EH (cell line): ENCODE results near the gene ST3GAL3.

ENCODE experiments used
- DNase-seq: peaks from one replicate; pipeline ENCODE4 v3.0.0-alpha.2; 2015; ENCODE audit warnings: low read depth

ST3GAL3 gene

DNA sequence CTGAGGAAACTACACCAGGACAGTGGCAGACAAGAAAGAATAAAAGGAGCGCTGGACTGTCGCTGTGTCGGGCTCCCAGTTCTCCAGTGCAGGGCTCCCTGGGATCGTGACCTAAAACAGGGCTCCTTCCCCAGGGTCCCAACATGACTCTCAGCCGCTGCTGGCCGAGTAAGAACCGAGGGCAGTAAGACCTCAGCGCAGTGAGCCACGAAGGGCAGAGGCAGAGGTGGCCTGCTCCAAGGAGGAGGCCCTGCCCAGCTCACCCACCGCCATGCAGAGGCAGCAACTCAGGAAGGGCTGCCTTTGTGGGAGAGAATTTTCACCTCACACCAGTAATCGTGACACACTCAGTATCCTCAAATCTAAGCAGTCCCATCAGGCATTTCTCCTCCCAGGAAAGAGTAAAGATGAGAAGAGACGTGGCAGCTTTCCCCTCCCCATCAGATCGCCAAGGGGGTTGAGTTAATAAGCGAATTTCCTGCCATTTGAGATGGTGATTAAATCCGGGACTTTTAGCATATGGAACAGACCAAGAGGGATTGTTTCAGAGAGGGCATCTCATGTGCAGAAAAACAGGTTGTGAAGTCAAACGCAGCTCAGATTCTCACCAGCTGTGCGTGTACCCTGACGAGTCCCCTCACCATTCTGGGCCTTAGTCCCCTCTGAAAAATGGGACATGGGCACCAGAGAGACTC, 206.5 kb downstream of the ST3GAL3 start:
- DNase-seq, result no peak

DNA sequence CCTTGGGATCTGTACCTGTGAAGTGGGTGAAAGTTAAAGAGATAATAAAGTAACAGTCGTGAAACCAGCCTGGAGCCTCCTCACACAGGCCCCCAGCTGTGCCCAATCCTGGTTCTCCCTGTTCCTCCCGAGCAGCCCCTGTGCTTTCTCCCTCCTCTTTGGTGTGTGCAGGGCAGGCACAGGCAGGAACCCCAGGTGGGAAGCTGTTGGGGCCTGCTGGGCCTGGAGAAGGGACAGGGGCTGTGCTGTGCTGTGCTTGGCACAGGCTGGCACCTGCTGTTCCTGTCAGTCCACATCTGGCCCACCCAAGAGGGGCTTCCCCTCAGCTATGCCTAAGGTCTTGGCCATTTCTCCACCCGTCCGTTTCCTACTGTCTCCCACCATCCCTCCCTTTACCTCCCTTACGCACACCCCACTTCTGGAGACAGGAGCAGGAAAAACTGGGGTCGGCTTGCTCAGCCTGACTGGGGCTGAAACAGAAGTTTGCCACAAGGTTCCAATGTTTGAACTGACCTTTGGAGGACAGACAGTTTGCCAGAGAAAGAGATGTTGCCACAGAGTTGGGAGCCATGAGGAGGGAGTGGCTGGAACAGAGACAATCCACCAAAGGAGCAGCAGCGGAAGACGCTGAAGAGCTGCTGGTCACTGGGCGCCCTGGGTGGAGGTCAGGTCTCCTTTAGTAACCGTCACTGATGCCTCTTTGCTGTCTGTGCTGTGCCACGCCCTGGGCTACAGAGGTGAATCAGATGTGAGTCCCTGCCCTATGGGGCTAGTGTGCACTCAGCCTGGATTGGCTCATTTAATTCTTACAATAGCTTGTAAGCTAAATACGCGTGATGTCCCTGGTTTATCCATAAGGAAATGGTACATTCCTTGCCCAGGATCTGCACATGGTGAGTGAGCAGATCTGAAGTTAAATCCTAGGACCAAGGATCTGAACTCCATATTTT, 207.5 kb downstream of the ST3GAL3 start:
- no peak for DNase-seq

DNA sequence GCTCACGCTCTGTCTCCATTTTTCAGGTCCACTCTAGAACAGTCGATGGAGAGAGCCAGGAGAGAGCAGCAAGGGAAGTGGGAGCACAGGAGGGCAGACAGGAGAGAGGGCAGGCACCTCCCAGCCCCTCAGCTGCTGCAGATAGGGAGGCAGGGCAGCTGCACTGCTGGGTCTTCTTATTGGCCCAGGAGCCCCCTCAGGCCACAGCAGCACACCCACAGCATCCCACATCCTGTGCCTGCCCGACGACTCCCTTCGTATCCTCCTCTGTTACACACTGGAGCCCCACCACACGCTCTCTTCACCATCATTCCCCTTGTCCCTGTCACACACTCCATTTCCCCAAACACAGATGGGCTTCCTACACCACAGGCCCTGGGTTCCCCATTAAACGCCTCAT, 212.6 kb downstream of the ST3GAL3 start:
- DNase-seq, result no peak

DNA sequence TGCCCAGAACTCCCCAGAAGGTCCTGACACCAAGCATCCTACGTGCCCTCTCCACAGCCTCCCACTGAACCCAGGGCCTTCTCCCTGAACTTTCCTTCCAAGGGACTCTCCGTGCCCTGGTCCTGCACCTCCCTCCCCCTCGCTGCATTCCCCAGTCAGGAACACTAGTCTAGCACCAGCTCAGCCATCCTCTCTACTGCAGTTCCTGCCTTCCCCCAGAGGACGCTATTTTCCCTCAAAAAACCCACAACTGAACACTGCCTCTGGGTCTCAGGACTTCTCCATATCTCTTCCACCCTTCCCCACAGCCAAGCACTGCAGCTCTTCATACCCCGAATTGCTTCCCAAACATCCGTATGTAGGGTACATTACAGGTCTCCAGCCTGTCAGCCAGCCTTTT, 213.7 kb downstream of the ST3GAL3 start:
- DNase-seq, result no peak

DNA sequence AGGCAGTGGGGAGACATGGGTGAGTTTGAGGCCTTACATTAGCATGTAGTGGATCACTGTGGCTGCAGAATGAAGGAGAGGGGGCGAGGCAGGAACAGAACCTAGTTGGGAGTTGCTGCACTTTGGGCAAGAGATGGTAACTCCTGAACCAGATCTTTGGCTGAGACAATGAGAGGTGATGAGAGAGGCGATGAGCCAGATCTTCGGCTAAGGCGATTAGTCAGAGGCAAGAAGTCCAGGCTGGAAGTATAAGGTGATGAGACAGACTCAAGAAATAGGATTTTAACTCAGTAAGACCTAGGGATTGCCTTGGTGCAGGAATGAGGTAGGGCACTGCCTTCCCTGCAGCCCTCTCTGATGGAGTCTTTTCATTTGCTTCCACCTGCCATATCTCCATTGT, 217.2 kb downstream of the ST3GAL3 start:
- peak; percentile 44 for DNase-seq

DNA sequence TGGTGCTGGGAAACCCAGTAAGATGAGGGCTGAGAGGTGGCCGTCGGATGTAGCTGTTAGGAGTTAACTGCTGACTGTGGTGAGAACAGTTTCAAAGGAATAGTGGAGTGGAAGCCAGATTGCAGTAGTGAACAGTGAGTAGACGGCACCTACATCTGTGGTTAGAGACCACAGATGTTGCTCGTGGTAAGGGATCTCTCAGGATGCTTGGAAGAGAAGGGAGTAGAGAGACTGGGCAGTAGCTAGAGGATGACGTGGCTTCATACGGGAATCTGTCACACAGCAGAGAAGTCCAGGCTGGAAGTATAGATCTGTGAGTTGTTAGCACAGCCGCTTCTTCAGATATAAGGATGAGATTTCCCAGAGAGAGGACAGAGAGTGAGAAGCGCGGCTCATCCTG, 218.5 kb downstream of the ST3GAL3 start:
- DNase-seq, result no peak

DNA sequence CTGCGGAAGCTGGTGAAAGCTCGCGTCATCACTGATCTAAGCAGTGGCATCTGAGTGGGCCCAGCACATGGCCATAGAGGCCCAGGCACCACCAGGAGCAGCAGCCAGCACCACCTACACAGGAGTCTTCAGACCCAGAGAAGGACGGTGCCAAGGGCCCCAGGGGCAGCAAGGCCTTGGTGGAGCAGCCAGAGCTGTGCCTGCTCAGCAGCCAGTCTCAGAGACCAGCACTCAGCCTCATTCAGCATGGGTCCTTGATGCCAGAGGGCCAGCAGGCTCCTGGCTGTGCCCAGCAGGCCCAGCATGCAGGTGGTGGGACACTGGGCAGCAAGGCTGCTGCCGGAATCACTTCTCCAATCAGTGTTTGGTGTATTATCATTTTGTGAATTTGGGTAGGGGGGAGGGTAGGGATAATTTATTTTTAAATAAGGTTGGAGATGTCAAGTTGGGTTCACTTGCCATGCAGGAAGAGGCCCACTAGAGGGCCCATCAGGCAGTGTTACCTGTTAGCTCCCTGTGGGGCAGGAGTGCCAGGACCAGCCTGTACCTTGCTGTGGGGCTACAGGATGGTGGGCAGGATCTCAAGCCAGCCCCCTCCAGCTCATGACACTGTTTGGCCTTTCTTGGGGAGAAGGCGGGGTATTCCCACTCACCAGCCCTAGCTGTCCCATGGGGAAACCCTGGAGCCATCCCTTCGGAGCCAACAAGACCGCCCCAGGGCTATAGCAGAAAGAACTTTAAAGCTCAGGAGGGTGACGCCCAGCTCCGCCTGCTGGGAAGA, 223.0 kb downstream of the ST3GAL3 start:
- no peak for DNase-seq

DNA sequence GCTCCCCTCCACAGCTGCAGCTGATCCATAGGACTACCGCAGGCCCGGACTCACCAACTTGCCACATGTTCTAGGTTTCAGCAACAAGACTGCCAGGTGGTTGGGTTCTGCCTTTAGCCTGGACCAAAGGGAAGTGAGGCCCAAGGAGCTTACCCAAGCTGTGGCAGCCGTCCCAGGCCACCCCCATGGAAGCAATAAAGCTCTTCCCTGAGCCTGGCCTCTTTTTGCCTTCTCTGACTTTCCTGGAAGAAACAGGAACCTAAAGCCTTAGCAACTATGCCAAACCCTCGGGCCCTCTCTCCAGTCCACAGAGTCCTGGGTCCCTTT, 223.6 kb downstream of the ST3GAL3 start:
- no peak for DNase-seq

DNA sequence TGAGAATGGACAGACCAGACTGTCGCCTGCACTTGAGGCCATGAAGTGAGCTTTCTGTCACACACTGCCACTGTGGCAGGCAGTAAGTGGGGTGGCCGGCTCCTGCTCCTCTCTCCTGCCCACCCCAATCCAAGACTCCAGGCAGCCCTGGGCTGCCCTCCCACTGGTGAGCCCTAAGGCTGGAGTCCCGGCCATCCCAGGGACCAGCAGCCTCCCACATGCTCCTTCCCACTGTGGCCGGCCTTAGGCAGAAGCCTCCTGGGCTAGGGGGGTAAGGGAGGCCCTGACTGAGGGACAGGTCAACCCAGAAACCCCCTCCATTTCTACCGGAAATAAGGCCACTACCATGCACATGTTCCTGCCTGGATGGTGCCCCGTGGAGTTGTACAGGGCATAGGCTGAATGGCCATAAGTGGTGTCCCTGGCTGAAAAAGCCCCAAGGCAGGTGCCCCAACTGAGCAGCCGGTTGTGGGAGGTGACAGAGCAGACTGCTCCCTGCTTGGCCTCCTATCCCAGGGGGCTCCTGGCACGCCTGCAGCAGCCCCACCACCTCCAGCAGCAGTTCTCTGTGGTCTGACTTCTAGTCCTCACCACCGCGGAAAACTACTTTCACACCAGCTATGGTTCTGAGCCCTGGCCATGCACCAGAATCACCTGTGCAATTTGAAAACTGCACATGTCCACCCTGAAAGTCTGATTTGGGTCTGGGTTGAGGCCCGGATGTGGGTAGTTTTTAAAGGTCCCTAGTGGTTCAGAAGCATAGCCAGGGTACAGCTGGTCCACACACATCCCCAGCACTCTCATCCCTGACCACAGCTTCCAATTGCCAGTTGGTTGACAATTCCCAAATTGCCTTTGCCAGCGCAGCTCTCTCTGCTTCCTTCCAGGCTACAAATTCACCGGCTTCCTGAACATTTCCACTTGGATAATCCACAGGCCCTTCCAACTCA, 224.7 kb downstream of the ST3GAL3 start:
- DNase-seq, result no peak

DNA sequence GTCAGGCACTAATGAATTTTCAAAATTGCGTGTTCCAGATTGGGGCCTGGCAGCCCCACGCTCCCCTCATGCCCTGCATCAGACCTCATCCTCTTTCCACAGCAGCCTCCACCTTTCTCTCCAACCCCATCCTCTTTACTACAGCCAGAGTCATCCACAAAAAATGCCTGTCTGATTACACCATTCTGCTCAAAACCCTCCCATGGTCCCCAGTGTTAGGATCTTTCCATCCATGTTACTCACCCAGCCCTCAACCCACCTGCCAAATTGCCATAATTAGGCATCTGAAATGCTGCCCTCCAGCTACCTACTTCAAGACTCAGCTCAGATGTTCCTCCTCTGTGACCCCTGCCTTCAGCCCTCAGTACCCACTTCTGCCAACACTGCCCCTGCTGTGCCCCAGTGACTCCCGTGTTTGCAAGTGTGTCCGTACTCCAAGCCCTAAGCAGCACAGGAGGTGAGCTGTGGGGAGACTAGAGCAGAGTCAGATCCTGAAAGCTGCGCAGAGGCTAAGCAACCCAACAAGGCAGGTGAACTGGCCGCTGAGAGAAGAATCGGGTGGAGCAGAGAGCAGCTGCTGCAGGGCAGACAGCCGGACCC, 225.6 kb downstream of the ST3GAL3 start:
- peak; percentile 81 for DNase-seq

DNA sequence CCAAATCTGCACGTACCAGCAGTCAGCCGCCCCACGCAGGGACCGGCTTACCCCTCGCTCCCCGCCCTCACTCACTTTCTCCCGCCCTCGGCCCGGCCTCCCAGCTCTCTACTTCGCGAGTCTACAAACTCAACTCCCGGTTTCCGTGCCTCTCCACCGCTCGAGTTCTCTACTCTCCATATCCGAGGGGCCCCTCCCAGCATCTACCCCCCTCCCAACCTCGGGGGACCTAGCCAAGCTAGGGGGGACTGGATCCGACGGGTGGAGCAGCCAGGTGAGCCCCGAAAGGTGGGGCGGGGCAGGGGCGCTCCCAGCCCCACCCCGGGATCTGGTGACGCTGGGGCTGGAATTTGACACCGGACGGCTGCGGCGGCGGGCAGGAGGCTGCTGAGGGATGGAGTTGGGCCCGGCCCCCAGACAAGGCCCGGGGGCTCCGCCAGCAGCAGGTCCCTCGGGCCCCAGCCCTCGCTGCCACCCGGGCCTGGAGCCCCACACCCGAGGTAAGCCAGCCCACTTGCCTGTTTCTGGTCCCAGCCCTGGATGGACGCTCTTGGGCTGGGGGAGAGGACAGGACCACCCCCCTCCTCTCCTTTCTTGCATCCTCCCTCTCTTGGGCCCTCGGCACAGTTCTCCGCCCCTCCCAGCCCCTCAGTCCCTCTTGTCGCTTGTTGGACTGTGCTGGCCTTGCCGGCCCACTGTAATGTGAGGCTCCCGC, 226.2 kb downstream of the ST3GAL3 start, which contains the start of gene ARTN:
Gene ARTN (plus strand): TSS at position 416 of the 715 bp plus-strand sequence. CDS start 1,856 bp downstream, outside the sequence.
- peak; percentile 42 for DNase-seq

DNA sequence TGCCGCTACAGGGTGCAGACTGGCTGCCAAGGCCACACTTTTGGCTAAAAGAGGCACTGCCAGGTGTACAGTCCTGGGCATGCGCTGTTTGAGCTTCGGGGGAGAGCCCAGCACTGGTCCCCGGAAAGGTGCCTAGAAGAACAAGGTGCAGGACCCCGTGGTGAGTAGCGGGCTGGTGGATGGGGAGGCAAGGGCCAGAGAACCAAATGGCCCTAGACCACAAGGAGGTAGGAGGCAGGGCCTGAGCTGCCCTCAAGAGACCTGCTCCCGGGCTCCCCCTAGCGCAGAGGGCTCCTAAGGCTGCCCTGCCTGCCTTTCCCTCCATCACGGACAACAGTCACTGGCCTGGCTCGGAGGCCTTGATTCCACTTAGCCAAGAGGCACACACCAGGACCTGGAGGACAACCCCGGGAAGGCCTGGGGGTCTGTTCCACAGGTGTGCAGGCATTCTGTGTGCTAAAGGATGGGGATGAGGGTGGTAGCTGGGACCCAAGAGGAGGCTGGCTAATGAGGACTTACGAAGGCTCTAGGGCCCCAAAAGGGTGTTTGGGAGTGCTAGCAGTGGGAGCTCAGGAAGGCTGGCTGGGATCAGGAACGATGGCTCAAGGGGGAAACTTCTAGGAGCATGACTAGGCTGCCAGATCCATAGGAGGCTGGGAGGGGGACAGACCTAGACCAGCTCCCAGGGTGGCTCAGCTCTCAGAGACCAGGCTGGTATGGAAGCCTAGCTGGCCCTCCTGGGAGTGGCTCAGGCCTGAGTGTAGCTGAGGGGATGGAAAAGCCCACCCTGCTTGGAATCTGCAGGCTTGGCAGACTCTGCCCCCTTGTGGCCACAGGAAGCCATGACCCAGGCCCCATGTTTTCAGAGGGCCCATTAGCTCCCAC, 227.0 kb downstream of the ST3GAL3 start:
- DNase-seq, result peak; percentile 64

DNA sequence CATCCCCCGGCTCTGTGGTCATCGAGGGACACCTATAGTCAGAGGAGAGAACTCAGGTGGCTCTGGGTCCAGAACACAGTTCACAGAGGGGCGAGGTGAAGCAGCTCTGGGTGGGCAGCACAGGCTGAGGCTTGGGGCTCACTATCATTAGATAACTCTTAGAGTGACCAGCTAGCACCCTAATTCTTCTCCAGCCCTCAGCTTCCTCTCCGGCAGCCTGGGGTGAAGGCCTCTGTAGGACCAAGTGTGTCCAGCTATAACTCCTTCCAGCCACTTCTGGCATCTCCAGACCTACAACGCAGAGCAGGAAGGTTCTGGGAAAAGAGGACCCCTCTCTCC, 227.6 kb downstream of the ST3GAL3 start:
- no peak for DNase-seq

DNA sequence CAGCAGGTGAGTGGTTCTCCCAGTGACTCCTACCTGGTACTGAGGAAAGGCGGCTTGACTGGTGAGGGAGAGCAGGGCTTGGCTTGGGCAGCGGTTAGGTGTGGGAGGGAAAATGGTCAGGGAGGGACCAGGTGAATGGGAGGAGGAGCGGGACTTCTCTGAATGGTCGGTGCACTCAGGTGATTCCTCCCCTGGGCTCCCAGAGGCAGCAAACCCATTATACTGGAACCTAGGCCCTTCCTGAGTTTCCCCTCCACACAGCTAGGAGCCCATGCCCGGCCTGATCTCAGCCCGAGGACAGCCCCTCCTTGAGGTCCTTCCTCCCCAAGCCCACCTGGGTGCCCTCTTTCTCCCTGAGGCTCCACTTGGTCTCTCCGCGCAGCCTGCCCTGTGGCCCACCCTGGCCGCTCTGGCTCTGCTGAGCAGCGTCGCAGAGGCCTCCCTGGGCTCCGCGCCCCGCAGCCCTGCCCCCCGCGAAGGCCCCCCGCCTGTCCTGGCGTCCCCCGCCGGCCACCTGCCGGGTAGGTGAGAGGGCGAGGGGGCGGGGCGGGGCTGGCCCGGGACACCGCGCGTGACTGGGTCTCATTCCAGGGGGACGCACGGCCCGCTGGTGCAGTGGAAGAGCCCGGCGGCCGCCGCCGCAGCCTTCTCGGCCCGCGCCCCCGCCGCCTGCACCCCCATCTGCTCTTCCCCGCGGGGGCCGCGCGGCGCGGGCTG, 228.5 kb downstream of the ST3GAL3 start:
- DNase-seq, result no peak

DNA sequence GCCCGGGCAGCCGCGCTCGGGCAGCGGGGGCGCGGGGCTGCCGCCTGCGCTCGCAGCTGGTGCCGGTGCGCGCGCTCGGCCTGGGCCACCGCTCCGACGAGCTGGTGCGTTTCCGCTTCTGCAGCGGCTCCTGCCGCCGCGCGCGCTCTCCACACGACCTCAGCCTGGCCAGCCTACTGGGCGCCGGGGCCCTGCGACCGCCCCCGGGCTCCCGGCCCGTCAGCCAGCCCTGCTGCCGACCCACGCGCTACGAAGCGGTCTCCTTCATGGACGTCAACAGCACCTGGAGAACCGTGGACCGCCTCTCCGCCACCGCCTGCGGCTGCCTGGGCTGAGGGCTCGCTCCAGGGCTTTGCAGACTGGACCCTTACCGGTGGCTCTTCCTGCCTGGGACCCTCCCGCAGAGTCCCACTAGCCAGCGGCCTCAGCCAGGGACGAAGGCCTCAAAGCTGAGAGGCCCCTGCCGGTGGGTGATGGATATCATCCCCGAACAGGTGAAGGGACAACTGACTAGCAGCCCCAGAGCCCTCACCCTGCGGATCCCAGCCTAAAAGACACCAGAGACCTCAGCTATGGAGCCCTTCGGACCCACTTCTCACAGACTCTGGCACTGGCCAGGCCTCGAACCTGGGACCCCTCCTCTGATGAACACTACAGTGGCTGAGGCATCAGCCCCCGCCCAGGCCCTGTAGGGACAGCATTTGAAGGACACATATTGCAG, 229.3 kb downstream of the ST3GAL3 start:
- DNase-seq, result peak; percentile 50

DNA sequence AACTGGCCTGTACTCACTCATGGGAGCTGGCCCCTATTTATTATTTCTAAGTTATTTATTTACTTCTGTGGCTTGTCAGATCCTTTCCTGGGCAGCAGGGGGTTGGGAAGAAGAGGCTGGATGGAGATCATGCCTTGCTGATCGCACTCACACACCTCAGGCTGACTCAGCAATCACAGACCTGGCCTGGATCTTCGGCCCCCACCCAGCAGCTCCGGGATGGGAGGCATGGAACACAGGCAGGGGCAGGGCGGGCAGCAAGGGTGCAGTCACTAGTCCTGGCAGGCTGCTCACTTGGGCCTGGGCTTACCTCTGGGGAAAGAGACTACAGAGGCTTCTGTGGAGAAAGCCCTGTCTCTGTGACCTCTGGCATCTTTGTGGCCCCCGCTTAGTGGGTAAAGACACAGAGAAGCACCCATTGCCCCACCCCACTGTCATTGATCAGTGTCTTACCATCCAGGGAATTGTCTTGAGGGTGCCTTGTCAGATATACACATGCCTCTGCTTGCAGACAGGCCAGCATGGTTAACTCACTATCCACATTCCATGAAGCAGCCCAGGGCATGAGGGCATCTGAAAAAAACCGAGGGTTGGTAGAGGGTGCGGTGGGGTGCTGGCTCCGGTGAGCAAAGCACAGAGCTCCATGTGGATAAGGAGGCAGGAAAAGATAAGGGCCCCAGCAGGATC, 230.0 kb downstream of the ST3GAL3 start:
- no peak for DNase-seq

DNA sequence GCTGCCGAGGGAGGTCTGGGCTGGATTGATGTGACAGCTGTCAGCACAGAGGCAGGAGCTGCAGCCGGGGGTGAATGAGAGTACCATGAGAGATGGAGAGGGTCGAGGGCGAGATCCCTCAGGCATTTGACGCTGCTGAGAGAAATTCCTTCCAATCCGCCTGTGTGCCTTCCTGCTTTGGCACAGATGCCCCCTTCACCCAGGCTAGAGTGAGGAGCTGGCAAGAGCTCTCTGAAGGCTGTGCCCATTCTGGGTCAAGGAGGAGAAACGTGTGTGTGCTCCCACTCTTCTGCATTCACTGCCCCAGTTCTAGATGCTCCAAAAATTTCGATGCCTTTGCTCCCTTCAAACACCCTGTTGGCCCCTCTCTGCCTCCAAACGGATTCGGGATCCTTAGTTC, 231.0 kb downstream of the ST3GAL3 start:
- DNase-seq, result no peak
